Spleen (tissue), 11 donors: Measurements from ENCODE around the gene ZKSCAN1. TPM values are rescaled to one million over a fixed set of nuclear protein-coding genes. Genes with fewer than 3 reads are reported as not detected.

Experiments
- DNase-seq: peaks from one replicate; pipeline ENCODE4 v3.0.0-alpha.2; 2020
- H3K27ac ChIP-seq, 8 donors: fragments of 200-600 bp; sonication (generic) in 7 of 8; 1 replicate in 4 of 8; 2 replicates in 4 of 8; pipeline versions ENCODE4 v1.5.0 to v1.8.0; 2016 to 2021; ENCODE audit warnings: inconsistent platforms in 4 of 8, mild to moderate bottlenecking in 4 of 8, moderate library complexity in 1 of 8
- H3K27me3 ChIP-seq, 7 donors: fragments of 200-600 bp; sonication (generic) in 6 of 7; replicated peaks in 1 of 7; 1 replicate in 4 of 7; 2 replicates in 3 of 7; pipeline versions ENCODE4 v1.5.0 to v1.8.0; 2016 to 2021; ENCODE audit warnings: inconsistent platforms in 3 of 7, mild to moderate bottlenecking in 1 of 7
- H3K36me3 ChIP-seq, 6 donors: fragments of 200-600 bp; sonication (generic) in 5 of 6; 1 replicate in 4 of 6; 2 replicates in 2 of 6; pipeline versions ENCODE4 v1.5.0 to v1.8.0; 2016 to 2021; ENCODE audit warnings: inconsistent platforms in 2 of 6
- H3K4me1 ChIP-seq, 6 donors: fragments of 200-600 bp; sonication (generic) in 5 of 6; 1 replicate in 3 of 6; 2 replicates in 3 of 6; pipeline versions ENCODE4 v1.5.0 to v1.8.0; 2016 to 2021; ENCODE audit warnings: inconsistent platforms in 3 of 6
- H3K4me3 ChIP-seq, 8 donors: fragments of 200-600 bp; sonication (generic) in 7 of 8; 1 replicate in 4 of 8; 2 replicates in 4 of 8; pipeline versions ENCODE4 v1.5.0 to v1.8.0; 2016 to 2021; ENCODE audit warnings: inconsistent platforms in 4 of 8, mild to moderate bottlenecking in 4 of 8, moderate library complexity in 2 of 8
- H3K9me3 ChIP-seq, 8 donors: fragments of 200-600 bp; sonication (generic) in 7 of 8; 1 replicate in 4 of 8; 2 replicates in 4 of 8; pipeline versions ENCODE4 v1.5.0 to v1.8.0; 2016 to 2021; ENCODE audit warnings: inconsistent platforms in 4 of 8
- CTCF ChIP-seq, 11 experiments: fragments of 200-600 bp in 7 of 11; fragments of 450-650 bp in 4 of 11; sonication (generic) in 4 of 11; IDR thresholded peaks in 8 of 11; conservative IDR thresholded peaks in 3 of 11; 1 replicate in 7 of 11; 2 replicates in 4 of 11; pipeline versions ENCODE4 v1.4.0 to v1.8.0; 2016 to 2021; ENCODE audit warnings: antibody characterized with exemption in 11 of 11, inconsistent platforms in 4 of 11, mild to moderate bottlenecking in 1 of 11
- POLR2A ChIP-seq, 3 donors: fragments of 450-650 bp; IDR thresholded peaks; one replicate each; pipeline ENCODE4 v1.5.1; 2017; ENCODE audit warnings: antibody characterized with exemption in 3 of 3, mild to moderate bottlenecking in 1 of 3
- POLR2AphosphoS5 ChIP-seq, 3 donors: sonication (generic); formaldehyde crosslinking; IDR thresholded peaks; one replicate each; pipeline ENCODE4 v1.5.1; 2017; ENCODE audit warnings: antibody characterized with exemption in 3 of 3
- WGBS, 5 donors: extraction: QIAGEN DNeasy Blood & Tissue Kit in 3 of 5; methylation state at CpG; one replicate each; pipeline versions ENCODE4 v1.1.5 to v1.1.7; 2013 to 2018; 5-methylcytosine and 5-hydroxymethylcytosine counted together
- intact Hi-C: fragments of 100-400 bp; cut with DNase I; formaldehyde crosslinking; loops from one replicate; pipeline ENCODE4 v1.15.0; 2023; ENCODE audit warnings: low total_unique reads
- polyA plus RNA-seq, 3 donors: library from polyadenylated mRNA; stranded (reverse); fragments of 200-250 nt; gene quantifications; one replicate each; pipeline ENCODE4 v1.2.1, GENCODE V29; 2013
- total RNA-seq, 7 donors: library from RNA; depleted of rRNA in 3 of 7; stranded (reverse); fragments of >200 nt in 3 of 7; fragmentation: NEBNext Ultra II Directional in 4 of 7; extraction: Animal tissue kit (Norgen Biotek cat#: 25700) in 4 of 7; gene quantifications; one replicate each; pipeline versions ENCODE4 v1.1.0 to v1.2.1, GENCODE V29; 2016 to 2021
- donor health status: healthy with polysubstance abuse.
- donor health status: DM: no; HTN: no; CAD: no; lungs with moderate emphysema.
- donor health status: DM: no; HTN: no; CAD: no.
- donor health status: Bipolar disorder and iron deficiency.
- donor health status: healthy.
- donor health status: DM: no; HTN: no; CAD: no.
- donor health status: DM: yes; HTN: yes; CAD: no.

Gene ZKSCAN1
- total and polyA plus RNA-seq, 10 donors = 7.3 to 77.9 (median 32.7) TPM

DNA sequence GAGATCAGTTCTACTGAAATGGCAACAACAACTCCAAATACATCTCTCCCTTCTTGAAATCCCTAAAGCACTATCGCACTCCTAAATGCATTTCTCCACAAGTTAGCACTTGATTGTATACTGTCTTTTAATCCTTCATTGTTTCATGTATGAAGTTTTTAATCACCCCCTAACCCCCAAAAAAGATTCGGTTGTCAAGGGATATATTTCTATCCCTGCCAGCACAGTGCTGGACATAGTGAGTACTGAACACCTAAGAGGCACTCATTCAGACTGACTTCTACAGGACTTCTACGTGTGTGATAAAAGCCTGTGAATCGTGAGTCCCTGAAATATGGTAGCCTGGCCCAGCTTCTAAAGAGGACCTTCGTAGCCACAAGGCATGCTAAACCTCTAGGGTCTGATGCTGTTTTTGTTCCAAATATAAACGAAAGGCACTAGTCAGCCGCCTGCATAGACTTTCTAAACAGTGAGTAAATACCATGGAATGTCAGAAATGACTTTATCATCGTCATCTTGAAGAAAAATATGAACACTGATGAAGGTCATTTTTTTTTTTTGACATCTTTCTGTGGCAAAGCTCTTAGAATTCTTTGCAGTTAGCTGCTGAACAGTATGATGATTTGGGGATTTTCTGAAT, 19.6 kb downstream of the ZKSCAN1 start:
- TF ChIP-seq CTCF (IDR thresholded peaks at IDR 0.05 in 8 of 11, conservative IDR thresholded peaks at IDR 0.05 in 3 of 11) (no peak), POLR2A (IDR thresholded peaks at IDR 0.05) (no peak), POLR2AphosphoS5 (IDR thresholded peaks at IDR 0.05) (no peak)
- no peak overlapping the region for H3K27ac ChIP-seq
- WGBS, 5 donors = 75 to 93% (median 88%) methylated on average over 8 of the region's 8 CpGs
- H3K36me3 ChIP-seq = peaks cover 5 to 87% (median 61%) of the 10 kb centered on the region in 6 donors
- no peaks in the 10 kb centered on the region for H3K27me3 ChIP-seq
- no peak overlapping the region for H3K4me3 ChIP-seq
- H3K9me3 ChIP-seq = no peaks in the 10 kb centered on the region
- no peak for DNase-seq
- H3K4me1 ChIP-seq = peaks cover 0 to 17% (median 0%) of the 10 kb centered on the region in 6 donors
- intact Hi-C loops = no loop called here

DNA sequence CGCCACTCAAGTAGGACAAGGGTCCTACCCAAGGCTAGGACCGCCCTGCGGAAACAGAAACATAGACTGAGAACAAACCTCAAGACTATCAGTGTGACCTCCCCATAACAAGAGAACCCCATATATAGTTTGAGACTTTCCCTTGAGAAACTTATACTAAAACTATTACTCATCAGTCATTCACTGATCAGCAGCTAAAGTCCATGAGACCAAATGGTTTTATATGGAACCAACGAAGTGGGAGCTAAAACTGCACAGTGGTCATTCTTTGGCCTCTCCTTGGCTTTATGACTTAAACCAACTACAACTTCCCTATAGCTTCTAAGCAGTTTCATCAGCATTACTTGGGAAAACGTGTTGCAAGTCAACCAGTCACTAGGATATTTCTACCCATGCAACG, 20.5 kb downstream of the ZKSCAN1 start:
- Histone ChIP-seq H3K27me3 (no peaks in the 10 kb centered on the region), H3K9me3 (no peaks in the 10 kb centered on the region), H3K36me3 (peaks cover 5 to 78% (median 53%) of the 10 kb centered on the region in 6 donors), H3K4me1 (peaks cover 0 to 23% (median 0%) of the 10 kb centered on the region in 6 donors), H3K27ac (no peak overlapping the region), H3K4me3 (no peak overlapping the region)
- TF ChIP-seq POLR2AphosphoS5 (IDR thresholded peaks at IDR 0.05) (no peak), POLR2A (IDR thresholded peaks at IDR 0.05) (no peak), CTCF (IDR thresholded peaks at IDR 0.05 in 8 of 11, conservative IDR thresholded peaks at IDR 0.05 in 3 of 11) (no peak)
- intact Hi-C loops = no loop called here
- DNase-seq = no peak
- 76 to 92% (median 85%) methylated on average over 6 of the region's 6 CpGs for WGBS, 5 donors

GRCh38 chr7:100038326-100038725, 22.9 kb downstream of the ZKSCAN1 start:
- Histone ChIP-seq H3K27me3 (no peaks in the 10 kb centered on the region), H3K4me3 (no peak overlapping the region), H3K4me1 (peaks cover 0 to 34% (median 0%) of the 10 kb centered on the region in 6 donors), H3K27ac (no peak overlapping the region), H3K36me3 (peaks cover 0 to 53% (median 30%) of the 10 kb centered on the region in 6 donors), H3K9me3 (no peaks in the 10 kb centered on the region)
- no peak for DNase-seq
- TF ChIP-seq CTCF (IDR thresholded peaks at IDR 0.05 in 8 of 11, conservative IDR thresholded peaks at IDR 0.05 in 3 of 11) (no peak), POLR2AphosphoS5 (IDR thresholded peaks at IDR 0.05) (no peak), POLR2A (IDR thresholded peaks at IDR 0.05) (no peak)
- 92 to 96% (median 94%) methylated on average over 7 of the region's 7 CpGs for WGBS, 5 donors
- intact Hi-C loops = no loop called here

DNA sequence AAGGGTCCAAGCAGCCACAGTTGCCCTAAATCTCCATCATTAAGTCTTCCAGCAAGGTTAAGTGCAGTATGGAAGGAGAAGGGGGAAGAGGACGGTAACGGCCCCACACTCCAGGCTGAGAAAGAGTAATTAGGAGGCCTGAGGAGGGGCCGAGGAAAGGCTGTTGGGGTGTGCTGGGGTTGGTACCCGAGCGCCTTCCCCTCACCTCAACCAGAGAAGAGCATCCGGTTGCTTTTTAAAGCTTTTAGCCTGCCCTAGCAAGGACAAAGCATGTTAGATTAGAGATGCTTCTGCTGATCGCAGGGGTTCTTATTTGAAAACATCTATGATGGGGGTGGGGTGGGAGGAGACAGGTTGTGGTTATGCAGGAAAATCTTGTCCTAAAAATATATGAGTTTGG, 25.2 kb downstream of the ZKSCAN1 start:
- H3K4me3 ChIP-seq = no peak overlapping the region
- H3K4me1 ChIP-seq = peaks cover 0 to 41% (median 3%) of the 10 kb centered on the region in 6 donors
- H3K27me3 ChIP-seq = no peaks in the 10 kb centered on the region
- WGBS, 5 donors = 30 to 39% (median 35%) methylated on average over 7 of the region's 7 CpGs
- H3K27ac ChIP-seq = no peak overlapping the region
- H3K36me3 ChIP-seq = peaks cover 0 to 31% (median 9%) of the 10 kb centered on the region in 6 donors
- no peak for DNase-seq
- intact Hi-C loops = no loop called here
- no peaks in the 10 kb centered on the region for H3K9me3 ChIP-seq
- TF ChIP-seq POLR2AphosphoS5 (IDR thresholded peaks at IDR 0.05) (no peak), CTCF (IDR thresholded peaks at IDR 0.05 in 8 of 11, conservative IDR thresholded peaks at IDR 0.05 in 3 of 11) (no peak), POLR2A (IDR thresholded peaks at IDR 0.05) (no peak)
